T-cell (primary cell): ENCODE measurements around the gene ZNF71. TPM values are rescaled to one million over a fixed set of nuclear protein-coding genes. Genes with fewer than 3 reads are reported as not detected.

Experiments used
- ATAC-seq, 4 experiments: fragments of 200-7000 bp in 3 of 4; fragments of 150-1000 bp in 1 of 4; cut with Tn5 transposase; replicated peaks in 1 of 4; 1 replicate in 3 of 4; 2 replicates in 1 of 4; pipeline ENCODE4 v1.10.0; 2021; ENCODE audit warnings: moderate library complexity in 3 of 4, mild to moderate bottlenecking in 2 of 4, moderate number of reproducible peaks in 1 of 4
- CTCF ChIA-PET, 2 donors: fragments of 300-600 bp; sonication (Branson Sonifier 250); formaldehyde crosslinking; loops; one replicate each; lab custom pipeline; 2022; ENCODE audit warnings: antibody characterized with exemption in 2 of 2; lab: Charles Lee
- POLR2A ChIA-PET, 2 donors: fragments of 300-600 bp; sonication (Branson Sonifier 250); formaldehyde crosslinking; loops; one replicate each; lab custom pipeline; 2022; ENCODE audit warnings: antibody characterized with exemption in 2 of 2; lab: Charles Lee
- DNase-seq, 35 experiments: peaks; one replicate each; pipeline versions ENCODE4 v3.0.0 to v3.0.0-alpha.2; 2013 to 2023
- H3K27ac ChIP-seq: one replicate; pipeline ENCODE4 v1.5.1; 2013; ENCODE audit warnings: low read length
- H3K27me3 ChIP-seq, 2 experiments: replicated peaks in 1 of 2; 1 replicate in 1 of 2; 2 replicates in 1 of 2; pipeline versions ENCODE4 v1.6.1 to v1.7.0; 2013; ENCODE audit warnings: low read length in 1 of 2, mixed read lengths in 1 of 2; ENCODE audit not compliant: control insufficient read depth in 2 of 2, insufficient read depth in 2 of 2; ENCODE audit errors: extremely low read depth in 1 of 2
- H3K36me3 ChIP-seq, 2 donors: 1 replicate in 1 of 2; 2 replicates in 1 of 2; pipeline versions ENCODE4 v1.6.1 to v1.7.0; 2013; ENCODE audit warnings: low read length in 1 of 2; ENCODE audit not compliant: control insufficient read depth in 2 of 2, insufficient read depth in 1 of 2; ENCODE audit errors: extremely low read depth in 1 of 2
- H3K4me1 ChIP-seq, 2 experiments: 1 replicate in 1 of 2; 2 replicates in 1 of 2; pipeline versions ENCODE4 v1.6.1 to v1.7.0; 2013; ENCODE audit warnings: low read length in 2 of 2, mixed read lengths in 1 of 2; ENCODE audit not compliant: insufficient read depth in 2 of 2, control insufficient read depth in 1 of 2; ENCODE audit errors: extremely low read depth in 1 of 2
- H3K4me3 ChIP-seq, 2 donors: 1 replicate in 1 of 2; 2 replicates in 1 of 2; pipeline versions ENCODE4 v1.5.1 to v1.7.0; 2013; ENCODE audit warnings: mild to moderate bottlenecking in 2 of 2, low read length in 1 of 2, moderate library complexity in 1 of 2; ENCODE audit not compliant: control insufficient read depth in 1 of 2; ENCODE audit errors: extremely low read depth in 1 of 2
- H3K9me3 ChIP-seq: 2 replicates; pipeline ENCODE4 v1.7.0; 2013
- H3K27ac Mint-ChIP-seq, 2 donors: one replicate each; pipeline ENCODE4 v1.8.0; 2020 to 2021; ENCODE audit warnings: mild to moderate bottlenecking in 2 of 2, mixed read lengths in 2 of 2
- H3K27me3 Mint-ChIP-seq, 2 donors: one replicate each; pipeline ENCODE4 v1.8.0; 2021 to 2022; ENCODE audit warnings: mixed read lengths in 2 of 2
- H3K36me3 Mint-ChIP-seq: one replicate; pipeline ENCODE4 v1.8.0; 2021; ENCODE audit warnings: mixed read lengths
- H3K4me1 Mint-ChIP-seq, 3 donors: one replicate each; pipeline ENCODE4 v1.8.0; 2020 to 2022; ENCODE audit warnings: mixed read lengths in 3 of 3, mild to moderate bottlenecking in 1 of 3
- H3K4me3 Mint-ChIP-seq, 3 donors: one replicate each; pipeline ENCODE4 v1.8.0; 2020 to 2022; ENCODE audit warnings: mild to moderate bottlenecking in 3 of 3, mixed read lengths in 3 of 3, moderate library complexity in 3 of 3
- H3K9me3 Mint-ChIP-seq, 3 donors: one replicate each; pipeline ENCODE4 v1.8.0; 2020 to 2022; ENCODE audit warnings: mixed read lengths in 3 of 3
- WGBS: methylation state at CpG from one replicate; pipeline ENCODE4 v1.1.5; 2013; ENCODE audit warnings: missing lambda C conversion rate; ENCODE audit not compliant: insufficient coverage; 5-methylcytosine and 5-hydroxymethylcytosine counted together
- total RNA-seq, 35 experiments: library from RNA in 6 of 35; stranded (reverse) in 6 of 35; fragments of 120-200 nt in 1 of 35; gene quantifications; one replicate each; pipeline versions ENCODE4 v1.2.1 to v1.2.4 and lab custom pipeline; 2013 to 2026

The ZNF71 gene
- total RNA-seq, 5 donors from 2014 or later (not counting 1 experiment from before 2014, with no cell fraction given) = 5.1 to 10.4 (median 9.3) TPM

DNA sequence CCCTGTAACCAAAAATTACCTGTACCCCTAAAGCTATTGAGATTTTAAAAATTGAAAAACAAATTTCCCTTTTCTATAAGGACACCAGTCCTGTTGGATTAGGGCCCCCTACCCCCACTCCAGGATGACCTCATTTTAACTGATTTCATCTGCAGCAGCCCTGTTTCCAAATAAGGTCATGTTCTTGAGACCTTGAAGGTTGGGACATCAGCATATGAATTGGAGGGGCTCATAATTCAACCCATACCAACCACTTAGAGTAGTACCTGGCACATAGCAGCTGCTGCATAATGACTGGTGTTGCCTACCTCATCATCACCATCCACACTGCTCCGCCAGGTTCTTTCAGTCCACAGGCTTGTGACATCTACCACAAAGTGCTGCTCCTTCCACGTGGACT is 17.6 kb downstream of the ZNF71 start:
- no peaks in the 10 kb centered on the region for H3K4me1 Mint-ChIP-seq
- peaks cover 97% of the 10 kb centered on the region for H3K36me3 Mint-ChIP-seq
- H3K4me3 Mint-ChIP-seq = no peak overlapping the region
- no peak overlapping the region for H3K27ac ChIP-seq
- H3K36me3 ChIP-seq = peaks cover 4 to 13% of the 10 kb centered on the region in 2 donors
- ChIA-PET POLR2A (no interaction called here), CTCF (no interaction called here)
- H3K4me1 ChIP-seq = no peaks in the 10 kb centered on the region
- H3K27ac Mint-ChIP-seq = no peak overlapping the region
- no peaks in the 10 kb centered on the region for H3K27me3 ChIP-seq
- 90% methylated on average over 2 of the region's 2 CpGs for WGBS
- DNase-seq (no peak), ATAC-seq (no peak)
- peaks cover 17% of the 10 kb centered on the region for H3K9me3 ChIP-seq
- H3K4me3 ChIP-seq = no peak overlapping the region
- no peaks in the 10 kb centered on the region for H3K27me3 Mint-ChIP-seq
- H3K9me3 Mint-ChIP-seq = peaks cover 29 to 90% (median 69%) of the 10 kb centered on the region in 3 donors

DNA sequence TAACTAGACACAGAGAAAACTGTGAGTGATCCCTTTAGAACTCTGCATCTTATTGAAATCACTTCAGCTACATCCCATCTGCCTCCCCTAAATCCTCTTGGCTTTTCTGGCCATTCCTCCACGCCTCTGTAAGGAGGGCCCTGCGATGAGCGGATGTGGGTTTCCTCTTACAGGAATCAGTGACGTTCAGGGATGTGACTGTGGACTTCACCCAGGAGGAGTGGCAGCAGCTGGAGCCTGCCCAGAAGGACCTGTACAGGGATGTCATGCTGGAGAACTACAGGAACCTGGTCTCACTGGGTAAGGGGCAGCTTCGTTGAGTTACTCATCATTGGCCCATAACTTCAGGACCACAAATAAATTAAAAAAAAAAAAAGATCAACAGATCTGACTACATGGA is 18.5 kb downstream of the ZNF71 start:
- Histone ChIP-seq H3K9me3 (peaks cover 13% of the 10 kb centered on the region), H3K27me3 (no peaks in the 10 kb centered on the region), H3K36me3 (peaks cover 0 to 16% of the 10 kb centered on the region in 2 donors), H3K4me1 (no peaks in the 10 kb centered on the region), H3K4me3 (no peak overlapping the region), H3K27ac (no peak overlapping the region)
- DNase-seq (no peak), ATAC-seq (no peak)
- Mint-ChIP-seq H3K9me3 (peaks cover 29 to 87% (median 69%) of the 10 kb centered on the region in 3 donors), H3K27ac (no peak overlapping the region), H3K4me1 (no peaks in the 10 kb centered on the region), H3K27me3 (no peaks in the 10 kb centered on the region), H3K4me3 (no peak overlapping the region), H3K36me3 (peaks cover 97% of the 10 kb centered on the region)
- 72% methylated on average over 3 of the region's 5 CpGs for WGBS
- ChIA-PET CTCF (no interaction called here), POLR2A (no interaction called here)

DNA sequence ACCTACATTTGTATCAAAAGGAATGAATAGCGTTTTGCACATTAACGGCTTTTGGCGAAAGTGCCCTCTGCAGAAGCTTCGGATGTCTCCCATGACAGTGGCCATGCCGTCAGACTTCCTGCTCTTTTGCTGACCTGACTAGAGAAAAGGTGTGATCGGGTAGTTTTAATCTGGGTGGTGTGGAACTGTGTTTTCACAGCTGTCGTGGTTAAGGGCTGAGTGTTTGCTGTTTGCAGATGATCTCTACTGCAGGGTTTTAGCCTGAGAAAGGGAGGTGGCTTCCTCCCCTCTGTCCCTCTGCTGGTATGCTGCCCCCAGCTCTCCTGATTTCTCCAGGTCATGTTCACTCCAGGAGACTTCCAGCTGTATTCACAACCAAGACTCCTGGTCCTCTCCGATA is 22.4 kb downstream of the ZNF71 start:
- Histone ChIP-seq H3K9me3 (peaks cover 6% of the 10 kb centered on the region), H3K27ac (no peak overlapping the region), H3K4me1 (no peaks in the 10 kb centered on the region), H3K4me3 (no peak overlapping the region), H3K36me3 (peaks cover 13 to 25% of the 10 kb centered on the region in 2 donors), H3K27me3 (no peaks in the 10 kb centered on the region)
- Mint-ChIP-seq H3K27me3 (no peaks in the 10 kb centered on the region), H3K36me3 (peaks cover 94% of the 10 kb centered on the region), H3K27ac (no peak overlapping the region), H3K4me1 (no peaks in the 10 kb centered on the region), H3K9me3 (peaks cover 27 to 74% (median 67%) of the 10 kb centered on the region in 3 donors), H3K4me3 (no peak overlapping the region)
- 98% methylated on average over 6 of the region's 8 CpGs for WGBS
- ATAC-seq = no peak
- ChIA-PET POLR2A (no interaction called here), CTCF (no interaction called here)
- no peak for DNase-seq

DNA sequence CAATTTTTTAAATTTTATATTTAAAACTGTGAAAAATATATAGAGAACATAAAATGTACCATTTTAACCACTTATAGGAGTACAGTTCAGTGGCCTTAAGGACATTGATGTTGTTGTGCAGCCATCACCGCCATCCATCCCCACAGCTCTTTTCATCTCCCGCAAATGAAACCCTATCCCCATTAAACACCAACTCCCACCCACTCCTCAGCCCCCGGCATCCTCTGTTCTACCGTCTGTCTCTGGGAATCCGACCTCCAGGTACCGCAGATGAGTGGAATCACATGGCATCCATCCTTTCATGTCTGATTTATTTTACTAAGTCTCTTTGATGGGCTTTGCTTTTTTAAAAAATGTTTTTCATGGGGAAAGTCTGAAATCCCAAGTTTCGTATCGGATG is 24.0 kb downstream of the ZNF71 start:
- Mint-ChIP-seq H3K27me3 (no peaks in the 10 kb centered on the region), H3K36me3 (peaks cover 92% of the 10 kb centered on the region), H3K4me1 (no peaks in the 10 kb centered on the region), H3K9me3 (peaks cover 19 to 69% (median 59%) of the 10 kb centered on the region in 3 donors), H3K27ac (no peak overlapping the region), H3K4me3 (no peak overlapping the region)
- no peak overlapping the region for H3K27ac ChIP-seq
- ATAC-seq (no peak), DNase-seq (no peak)
- no peaks in the 10 kb centered on the region for H3K27me3 ChIP-seq
- POLR2A ChIA-PET = no interaction called here
- H3K36me3 ChIP-seq = peaks cover 18 to 31% of the 10 kb centered on the region in 2 donors
- H3K4me3 ChIP-seq = no peak overlapping the region
- H3K4me1 ChIP-seq = no peaks in the 10 kb centered on the region
- WGBS = 87% methylated on average over 2 of the region's 8 CpGs
- CTCF ChIA-PET = no interaction called here
- peaks cover 9% of the 10 kb centered on the region for H3K9me3 ChIP-seq

DNA sequence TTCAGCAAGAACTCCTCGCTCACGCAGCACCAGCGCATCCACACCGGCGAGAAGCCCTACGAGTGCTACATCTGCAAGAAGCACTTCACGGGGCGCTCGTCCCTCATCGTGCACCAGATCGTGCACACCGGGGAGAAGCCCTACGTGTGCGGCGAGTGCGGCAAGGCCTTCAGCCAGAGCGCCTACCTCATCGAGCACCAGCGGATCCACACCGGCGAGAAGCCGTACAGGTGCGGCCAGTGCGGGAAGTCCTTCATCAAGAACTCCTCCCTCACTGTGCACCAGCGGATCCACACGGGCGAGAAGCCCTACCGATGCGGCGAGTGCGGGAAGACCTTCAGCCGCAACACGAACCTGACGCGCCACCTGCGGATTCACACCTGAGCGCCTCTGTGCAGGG is 27.3 kb downstream of the ZNF71 start:
- DNase-seq (no peak), ATAC-seq (no peak)
- Mint-ChIP-seq H3K4me3 (no peak overlapping the region), H3K27ac (no peak overlapping the region), H3K9me3 (peaks cover 12 to 50% (median 38%) of the 10 kb centered on the region in 3 donors), H3K4me1 (no peaks in the 10 kb centered on the region), H3K36me3 (peaks cover 79% of the 10 kb centered on the region), H3K27me3 (no peaks in the 10 kb centered on the region)
- Histone ChIP-seq H3K9me3 (peaks cover 7% of the 10 kb centered on the region), H3K36me3 (peaks cover 21 to 27% of the 10 kb centered on the region in 2 donors), H3K4me1 (no peaks in the 10 kb centered on the region), H3K4me3 (peak overlapping the region in 1 of 2 donors; percentile 20), H3K27me3 (no peaks in the 10 kb centered on the region), H3K27ac (no peak overlapping the region)
- ChIA-PET POLR2A (no interaction called here), CTCF (no interaction called here)
- WGBS = 98% methylated on average over 36 of the region's 37 CpGs

DNA sequence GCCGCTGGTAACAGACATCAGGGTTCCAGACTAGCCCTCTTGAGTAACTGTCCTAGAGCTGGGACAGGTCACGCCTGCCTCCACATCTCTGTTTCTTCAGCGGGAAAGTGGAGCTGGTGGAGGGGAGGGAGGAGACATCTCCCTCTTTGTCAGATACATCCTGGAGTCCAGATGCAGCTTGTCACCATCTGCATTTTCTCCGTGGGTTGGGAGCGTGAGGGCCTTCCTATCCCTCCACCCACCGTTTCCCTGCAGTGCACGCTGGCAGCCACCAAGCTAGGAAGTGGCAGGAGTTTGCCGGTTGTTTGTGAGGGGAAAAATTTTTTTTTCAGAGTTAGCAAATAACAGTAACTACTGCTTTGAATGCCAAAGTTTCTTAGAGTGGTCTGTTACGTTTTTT is 27.9 kb downstream of the ZNF71 start:
- ATAC-seq = no peak
- no peaks in the 10 kb centered on the region for H3K4me1 ChIP-seq
- no peak for DNase-seq
- Mint-ChIP-seq H3K4me1 (no peaks in the 10 kb centered on the region), H3K9me3 (peaks cover 12 to 50% (median 34%) of the 10 kb centered on the region in 3 donors), H3K36me3 (peaks cover 77% of the 10 kb centered on the region), H3K27ac (no peak overlapping the region), H3K27me3 (no peaks in the 10 kb centered on the region), H3K4me3 (no peak overlapping the region)
- no peaks in the 10 kb centered on the region for H3K27me3 ChIP-seq
- H3K4me3 ChIP-seq = peak overlapping the region in 1 of 2 donors; percentile 12
- peaks cover 7% of the 10 kb centered on the region for H3K9me3 ChIP-seq
- POLR2A ChIA-PET = no interaction called here
- H3K27ac ChIP-seq = no peak overlapping the region
- WGBS = 100% methylated on average over 1 of the region's 9 CpGs
- CTCF ChIA-PET = no interaction called here
- peaks cover 21% of the 10 kb centered on the region in 2 donors for H3K36me3 ChIP-seq

DNA sequence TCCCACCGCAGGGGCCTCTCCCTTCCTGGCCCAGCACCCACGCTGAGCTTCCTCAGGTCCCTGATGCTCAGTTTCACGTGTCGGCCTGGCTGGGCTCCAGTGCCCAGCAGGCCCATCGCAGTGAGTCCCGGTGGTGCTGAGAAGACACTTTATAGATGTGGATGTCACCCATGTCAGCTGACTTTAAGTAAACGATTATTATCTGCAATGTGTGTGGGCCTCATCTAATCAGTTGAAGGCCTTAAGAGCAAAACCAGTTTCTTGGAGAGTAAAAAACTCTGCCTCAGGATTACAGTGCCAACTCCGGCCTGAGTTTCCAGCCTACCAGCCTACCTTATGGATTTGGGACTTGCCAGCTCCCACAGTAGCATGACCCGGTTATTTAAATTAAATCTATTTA is 30.6 kb downstream of the ZNF71 start:
- Histone ChIP-seq H3K9me3 (peaks cover 7% of the 10 kb centered on the region), H3K4me1 (no peaks in the 10 kb centered on the region), H3K27ac (no peak overlapping the region), H3K4me3 (no peak overlapping the region), H3K36me3 (peaks cover 21% of the 10 kb centered on the region in 2 donors), H3K27me3 (no peaks in the 10 kb centered on the region)
- ChIA-PET CTCF (no interaction called here), POLR2A (no interaction called here)
- Mint-ChIP-seq H3K4me1 (no peaks in the 10 kb centered on the region), H3K9me3 (peaks cover 21 to 53% (median 39%) of the 10 kb centered on the region in 3 donors), H3K27ac (no peak overlapping the region), H3K27me3 (no peaks in the 10 kb centered on the region), H3K36me3 (peaks cover 65% of the 10 kb centered on the region), H3K4me3 (no peak overlapping the region)
- whole genome bisulfite sequencing = 96% methylated on average over 6 of the region's 9 CpGs
- DNase-seq = no peak
- ATAC-seq = no peak
